ENCODE measurements around the gene CFAP298.

Gene CFAP298

GRCh38 chr21:32612075-32612998, at the start of gene CFAP298 (continued):
- TF ChIP-seq ZNF514 (tag by site-specific recombination; IDR thresholded peaks at IDR 0.05) = no peak
- no peak for TF ChIP-seq ZNF701 (tag by site-specific recombination; IDR thresholded peaks at IDR 0.05)
- TF ChIP-seq SCRT1 (tag by site-specific recombination; IDR thresholded peaks at IDR 0.05; ENCODE audit: borderline replicate concordance) = no peak
- 0 out of 2 replicates have a peak, but pooled peaks have one; percentile 58 for TF ChIP-seq PBX3 (CRISPR knock-in tag; IDR thresholded peaks at IDR 0.05)
- no peak for TF ChIP-seq ZNF530 (tag by site-specific recombination; IDR thresholded peaks at IDR 0.05; ENCODE audit: low read depth)
- peak; percentile 63 for TF ChIP-seq ZBTB26 (tag by site-specific recombination; optimal IDR thresholded peaks at IDR 0.05)
- TF ChIP-seq ZBTB7A (tag by site-specific recombination; IDR thresholded peaks at IDR 0.05; ENCODE audit: low read depth) = no peak
- no peak for TF ChIP-seq ZNF777 (tag by site-specific recombination; IDR thresholded peaks at IDR 0.05; ENCODE audit: borderline replicate concordance)
- no peak for TF ChIP-seq ZNF274 (IDR thresholded peaks at IDR 0.05; ENCODE audit: low read length)
- no peak for TF ChIP-seq ZNF274 (tag by site-specific recombination; IDR thresholded peaks at IDR 0.05; ENCODE audit: borderline replicate concordance)
- TF ChIP-seq HOXC10 (CRISPR knock-in tag; IDR thresholded peaks at IDR 0.05) = no peak
- TF ChIP-seq ZNF132 (tag by site-specific recombination; IDR thresholded peaks at IDR 0.05; ENCODE audit: borderline replicate concordance) = no peak
- TF ChIP-seq ZBTB17 (tag by site-specific recombination; IDR thresholded peaks at IDR 0.05) = peak; percentile 99
- TF ChIP-seq OVOL3 (tag by site-specific recombination; IDR thresholded peaks at IDR 0.05) = peak; percentile 82; the same call in 1 of the 2 replicates
- TF ChIP-seq ZNF585B (tag by site-specific recombination; IDR thresholded peaks at IDR 0.05) = peak; percentile 21
- no peak for TF ChIP-seq ZNF37A (tag by site-specific recombination; IDR thresholded peaks at IDR 0.05)
- TF ChIP-seq, protein P1, sequence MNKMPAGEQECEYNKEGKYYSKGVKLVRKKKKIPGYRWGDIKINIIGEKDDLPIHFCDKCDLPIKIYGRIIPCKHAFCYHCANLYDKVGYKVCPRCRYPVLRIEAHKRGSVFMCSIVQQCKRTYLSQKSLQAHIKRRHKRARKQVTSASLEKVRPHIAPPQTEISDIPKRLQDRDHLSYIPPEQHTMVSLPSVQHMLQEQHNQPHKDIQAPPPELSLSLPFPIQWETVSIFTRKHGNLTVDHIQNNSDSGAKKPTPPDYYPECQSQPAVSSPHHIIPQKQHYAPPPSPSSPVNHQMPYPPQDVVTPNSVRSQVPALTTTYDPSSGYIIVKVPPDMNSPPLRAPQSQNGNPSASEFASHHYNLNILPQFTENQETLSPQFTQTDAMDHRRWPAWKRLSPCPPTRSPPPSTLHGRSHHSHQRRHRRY (tag by site-specific recombination; IDR thresholded peaks at IDR 0.05) = no peak
- TF ChIP-seq ZNF473 (tag by site-specific recombination; IDR thresholded peaks at IDR 0.05) = no peak
- peak; percentile 98 for TF ChIP-seq ZNF518A (tag by site-specific recombination; conservative IDR thresholded peaks at IDR 0.05; ENCODE audit: low read depth)
- TF ChIP-seq ZNF670 (tag by site-specific recombination; IDR thresholded peaks at IDR 0.05; ENCODE audit: low read depth) = no peak
- peak; percentile 98 for TF ChIP-seq ZNF2 (tag by site-specific recombination; IDR thresholded peaks at IDR 0.05)
- peak; percentile 96 for TF ChIP-seq KLF16 (tag by site-specific recombination; IDR thresholded peaks at IDR 0.05)
- TF ChIP-seq ZNF140 (tag by site-specific recombination; IDR thresholded peaks at IDR 0.05) = no peak
- no peak; the same call in 1 of the 2 replicates for TF ChIP-seq ZNF148 (tag by site-specific recombination; IDR thresholded peaks at IDR 0.05; ENCODE audit: borderline replicate concordance)
- TF ChIP-seq SETDB1 (IDR thresholded peaks at IDR 0.05; ENCODE audit: insufficient read length, low read length) = no peak
- no peak for TF ChIP-seq ZNF223 (tag by site-specific recombination; IDR thresholded peaks at IDR 0.05)
- peak; percentile 58; the same call in 1 of the 2 replicates for TF ChIP-seq GLIS1 (tag by site-specific recombination; IDR thresholded peaks at IDR 0.05)
- TF ChIP-seq ZNF202 (tag by site-specific recombination; IDR thresholded peaks at IDR 0.05; ENCODE audit: borderline replicate concordance) = no peak
- TF ChIP-seq ZNF785 (tag by site-specific recombination; IDR thresholded peaks at IDR 0.05) = peak; percentile 76; the same call in 1 of the 2 replicates
